Panc1 (cell line): ENCODE measurements around the gene GPR26. TPM values are rescaled to one million over a fixed set of nuclear protein-coding genes. Genes with fewer than 3 reads are reported as not detected.

Experiments used
- ATAC-seq: fragments of 200-7000 bp; cut with Tn5 transposase; 2 replicates; pipeline ENCODE4 v1.9.1; 2020; ENCODE audit warnings: mild to moderate bottlenecking, moderate library complexity
- BruUV-seq: library from RNA; stranded (reverse); fragments of 400-500 nt; replicated peaks from 2 replicates; lab custom pipeline; 2021; lab: Mats Ljungman, UMichigan
- CTCF ChIA-PET: fragments of 300-600 bp; sonication (Branson Sonifier 250); formaldehyde crosslinking; loops from one replicate; lab custom pipeline; 2022; ENCODE audit warnings: antibody characterized with exemption; lab: Charles Lee
- POLR2A ChIA-PET: fragments of 300-600 bp; sonication (Branson Sonifier 250); formaldehyde crosslinking; loops from one replicate; lab custom pipeline; 2022; ENCODE audit warnings: antibody characterized with exemption; lab: Charles Lee
- DNase-seq: peaks from one replicate; pipeline ENCODE4 v3.0.0-alpha.2; 2010; ENCODE audit warnings: low read depth, low spot score
- H3K27ac ChIP-seq: 2 replicates; pipeline ENCODE4 v1.5.1; 2011; ENCODE audit warnings: mild to moderate bottlenecking, low read length, inconsistent platforms
- H3K27me3 ChIP-seq: fragments of 200-500 bp; sonication (Bioruptor generic); 2 replicates; pipeline ENCODE4 v1.6.0; 2014; ENCODE audit warnings: low read length, inconsistent platforms; ENCODE audit not compliant: control insufficient read depth, insufficient read depth
- H3K36me3 ChIP-seq: fragments of 200-500 bp; sonication (Bioruptor generic); 2 replicates; pipeline ENCODE4 v1.5.1; 2014; ENCODE audit warnings: inconsistent platforms, mild to moderate bottlenecking, low read length, moderate library complexity; ENCODE audit not compliant: control insufficient read depth, insufficient read depth
- H3K4me1 ChIP-seq: 2 replicates; pipeline ENCODE4 v1.5.1; 2011; ENCODE audit warnings: inconsistent platforms, mild to moderate bottlenecking, low read length, moderate library complexity; ENCODE audit not compliant: control insufficient read depth, insufficient read depth
- H3K4me3 ChIP-seq, 2 experiments: 2 replicates each; pipeline ENCODE4 v1.5.1; 2011 to 2012; ENCODE audit warnings: low read depth in 2 of 2, low read length in 2 of 2, mild to moderate bottlenecking in 2 of 2, inconsistent platforms in 1 of 2, moderate library complexity in 1 of 2
- H3K9me3 ChIP-seq: fragments of 200-500 bp; sonication (Bioruptor generic); 2 replicates; pipeline ENCODE4 v1.5.1; 2014; ENCODE audit warnings: low read depth, mild to moderate bottlenecking, inconsistent platforms, low read length, moderate library complexity; ENCODE audit not compliant: control insufficient read depth, insufficient read depth
- POLR2AphosphoS5 ChIP-seq: IDR thresholded peaks from 2 replicates; pipeline ENCODE4 v1.6.1; 2012; ENCODE audit warnings: mild to moderate bottlenecking, low read depth, low read length, moderate library complexity
- SIN3A ChIP-seq: IDR thresholded peaks from 2 replicates; pipeline ENCODE4 v1.6.1; 2012; ENCODE audit warnings: low read depth, mild to moderate bottlenecking, low read length, moderate library complexity, borderline replicate concordance; ENCODE audit not compliant: insufficient read depth
- TCF7L2 ChIP-seq: IDR thresholded peaks from 2 replicates; pipeline ENCODE4 v1.6.1; 2011; ENCODE audit warnings: mild to moderate bottlenecking, low read depth, low read length, inconsistent platforms
- in situ Hi-C: cut with HindIII; loops from 2 replicates; pipeline ENCODE4 v1.10.0; 2016; ENCODE audit warnings: low sequenced_read_pairs, low pct_unique_long_range_greater_than_20kb
- intact Hi-C: fragments of 100-400 bp; cut with micrococcal nuclease; formaldehyde crosslinking; loops from one replicate; pipeline ENCODE4 v1.10.0; 2022; ENCODE audit not compliant: unreplicated experiment
- total RNA-seq: library from RNA; stranded (reverse); gene quantifications from one replicate; pipeline ENCODE4 v1.2.1, GENCODE V29; 2021; ENCODE audit not compliant: unreplicated experiment
- TF ChIP-seq, protein P1 (sequence below): fragments of 450-650 bp; IDR thresholded peaks from 2 replicates; pipeline ENCODE4 v1.5.1; 2017; ENCODE audit warnings: mild to moderate bottlenecking
- TF ChIP-seq, protein P2 (sequence below), 2 experiments: IDR thresholded peaks; 2 replicates each; pipeline ENCODE4 v1.6.1; 2011 to 2012; ENCODE audit warnings: low read depth in 2 of 2, control low read depth in 1 of 2, low read length in 1 of 2, mild to moderate bottlenecking in 1 of 2, moderate library complexity in 1 of 2; ENCODE audit not compliant: insufficient read depth in 1 of 2

The GPR26 gene
- total RNA-seq, 1 experiment from 2014 or later = not detected

DNA sequence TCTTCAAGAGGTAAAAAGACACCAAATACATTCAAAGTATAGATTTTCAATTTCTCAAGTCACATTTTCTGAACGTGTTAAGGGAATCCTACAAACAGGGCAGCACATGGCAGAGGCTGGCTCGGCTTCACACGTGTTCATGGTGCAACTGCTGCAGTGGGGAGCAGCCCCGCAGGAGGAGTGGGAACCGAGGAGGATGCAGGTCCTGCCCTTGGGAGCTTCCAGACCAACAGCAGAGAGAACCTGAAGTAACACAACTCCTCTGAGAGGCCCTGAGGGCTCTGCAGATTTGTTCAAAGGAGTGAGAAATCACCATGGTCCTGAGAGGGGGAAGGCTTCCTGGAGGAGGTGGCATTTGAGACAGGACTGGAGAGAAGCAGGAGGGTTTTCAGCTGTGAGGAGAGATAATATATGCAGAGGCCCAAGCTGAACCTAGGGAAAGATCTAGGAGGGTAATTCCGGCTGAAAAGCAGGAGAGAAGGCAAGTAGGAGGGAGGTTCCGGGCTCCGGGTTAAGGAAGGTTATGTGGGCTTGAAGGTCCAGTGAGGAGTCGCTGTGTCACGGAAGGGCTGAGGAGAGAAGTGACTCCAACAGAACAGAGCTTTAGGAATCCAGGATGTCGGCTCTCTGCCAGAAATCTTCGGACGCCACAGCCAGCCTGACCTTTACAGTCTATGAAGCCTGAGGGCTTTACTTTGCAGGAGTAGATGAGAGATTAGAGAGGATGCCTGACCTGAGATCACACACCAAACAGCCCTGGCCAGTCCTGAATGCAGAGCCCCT, 77.5 kb downstream of the GPR26 start:
- BruUV-seq = no TSS peak
- H3K36me3 ChIP-seq = no peaks in the 10 kb centered on the region
- CTCF ChIA-PET = no interaction called here
- H3K9me3 ChIP-seq = no peaks in the 10 kb centered on the region
- H3K27me3 ChIP-seq = 0 out of 2 replicates have a peak, but pooled peaks cover 2% of the 10 kb centered on the region
- H3K27ac ChIP-seq = no peak overlapping the region
- in situ Hi-C loops (no loop called here), intact Hi-C loops (no loop called here)
- POLR2A ChIA-PET = no interaction called here
- no peak overlapping the region for H3K4me3 ChIP-seq
- ATAC-seq (peak; percentile 59), DNase-seq (no peak)
- peaks cover 5% of the 10 kb centered on the region; the same call in 1 of the 2 replicates for H3K4me1 ChIP-seq
- TF ChIP-seq SIN3A (no peak), POLR2AphosphoS5 (no peak), TCF7L2 (no peak)
- TF ChIP-seq, protein P1, sequence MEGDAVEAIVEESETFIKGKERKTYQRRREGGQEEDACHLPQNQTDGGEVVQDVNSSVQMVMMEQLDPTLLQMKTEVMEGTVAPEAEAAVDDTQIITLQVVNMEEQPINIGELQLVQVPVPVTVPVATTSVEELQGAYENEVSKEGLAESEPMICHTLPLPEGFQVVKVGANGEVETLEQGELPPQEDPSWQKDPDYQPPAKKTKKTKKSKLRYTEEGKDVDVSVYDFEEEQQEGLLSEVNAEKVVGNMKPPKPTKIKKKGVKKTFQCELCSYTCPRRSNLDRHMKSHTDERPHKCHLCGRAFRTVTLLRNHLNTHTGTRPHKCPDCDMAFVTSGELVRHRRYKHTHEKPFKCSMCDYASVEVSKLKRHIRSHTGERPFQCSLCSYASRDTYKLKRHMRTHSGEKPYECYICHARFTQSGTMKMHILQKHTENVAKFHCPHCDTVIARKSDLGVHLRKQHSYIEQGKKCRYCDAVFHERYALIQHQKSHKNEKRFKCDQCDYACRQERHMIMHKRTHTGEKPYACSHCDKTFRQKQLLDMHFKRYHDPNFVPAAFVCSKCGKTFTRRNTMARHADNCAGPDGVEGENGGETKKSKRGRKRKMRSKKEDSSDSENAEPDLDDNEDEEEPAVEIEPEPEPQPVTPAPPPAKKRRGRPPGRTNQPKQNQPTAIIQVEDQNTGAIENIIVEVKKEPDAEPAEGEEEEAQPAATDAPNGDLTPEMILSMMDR = no peak
- TF ChIP-seq, protein P2, sequence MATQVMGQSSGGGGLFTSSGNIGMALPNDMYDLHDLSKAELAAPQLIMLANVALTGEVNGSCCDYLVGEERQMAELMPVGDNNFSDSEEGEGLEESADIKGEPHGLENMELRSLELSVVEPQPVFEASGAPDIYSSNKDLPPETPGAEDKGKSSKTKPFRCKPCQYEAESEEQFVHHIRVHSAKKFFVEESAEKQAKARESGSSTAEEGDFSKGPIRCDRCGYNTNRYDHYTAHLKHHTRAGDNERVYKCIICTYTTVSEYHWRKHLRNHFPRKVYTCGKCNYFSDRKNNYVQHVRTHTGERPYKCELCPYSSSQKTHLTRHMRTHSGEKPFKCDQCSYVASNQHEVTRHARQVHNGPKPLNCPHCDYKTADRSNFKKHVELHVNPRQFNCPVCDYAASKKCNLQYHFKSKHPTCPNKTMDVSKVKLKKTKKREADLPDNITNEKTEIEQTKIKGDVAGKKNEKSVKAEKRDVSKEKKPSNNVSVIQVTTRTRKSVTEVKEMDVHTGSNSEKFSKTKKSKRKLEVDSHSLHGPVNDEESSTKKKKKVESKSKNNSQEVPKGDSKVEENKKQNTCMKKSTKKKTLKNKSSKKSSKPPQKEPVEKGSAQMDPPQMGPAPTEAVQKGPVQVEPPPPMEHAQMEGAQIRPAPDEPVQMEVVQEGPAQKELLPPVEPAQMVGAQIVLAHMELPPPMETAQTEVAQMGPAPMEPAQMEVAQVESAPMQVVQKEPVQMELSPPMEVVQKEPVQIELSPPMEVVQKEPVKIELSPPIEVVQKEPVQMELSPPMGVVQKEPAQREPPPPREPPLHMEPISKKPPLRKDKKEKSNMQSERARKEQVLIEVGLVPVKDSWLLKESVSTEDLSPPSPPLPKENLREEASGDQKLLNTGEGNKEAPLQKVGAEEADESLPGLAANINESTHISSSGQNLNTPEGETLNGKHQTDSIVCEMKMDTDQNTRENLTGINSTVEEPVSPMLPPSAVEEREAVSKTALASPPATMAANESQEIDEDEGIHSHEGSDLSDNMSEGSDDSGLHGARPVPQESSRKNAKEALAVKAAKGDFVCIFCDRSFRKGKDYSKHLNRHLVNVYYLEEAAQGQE (IDR thresholded peaks at IDR 0.05; ENCODE audit: insufficient read depth in 1 of 2, low read depth in 2 of 2, low read length in 1 of 2) = no peak

DNA sequence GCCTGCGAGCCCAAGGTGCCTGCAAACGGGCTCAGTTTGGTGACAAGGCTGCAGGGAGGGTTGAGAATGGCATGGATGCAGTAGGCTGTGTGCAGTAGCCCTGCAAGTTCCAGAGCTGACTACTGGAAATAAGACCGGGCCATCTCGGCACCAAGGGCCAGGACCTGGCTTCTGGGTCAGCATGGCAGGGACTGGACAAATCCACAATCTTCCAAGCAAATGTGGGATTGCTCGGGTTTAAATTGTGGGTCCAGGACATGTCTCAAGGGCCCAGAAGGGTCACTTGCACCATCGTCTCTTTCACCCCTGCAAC, 78.0 kb downstream of the GPR26 start:
- Histone ChIP-seq H3K27ac (no peak overlapping the region), H3K4me1 (peaks cover 5% of the 10 kb centered on the region; the same call in 1 of the 2 replicates), H3K9me3 (no peaks in the 10 kb centered on the region), H3K27me3 (0 out of 2 replicates have a peak, but pooled peaks cover 2% of the 10 kb centered on the region), H3K36me3 (no peaks in the 10 kb centered on the region), H3K4me3 (no peak overlapping the region)
- TF ChIP-seq, protein P1 = no peak
- no peak for TF ChIP-seq POLR2AphosphoS5
- no peak for TF ChIP-seq TCF7L2
- no peak for TF ChIP-seq SIN3A
- TF ChIP-seq, protein P2 (IDR thresholded peaks at IDR 0.05; ENCODE audit: insufficient read depth in 1 of 2, low read depth in 2 of 2, low read length in 1 of 2) = no peak
- intact Hi-C loops (no loop called here), in situ Hi-C loops (no loop called here)
- DNase-seq (no peak), ATAC-seq (no peak)
- POLR2A ChIA-PET = no interaction called here
- CTCF ChIA-PET = no interaction called here
- no TSS peak for BruUV-seq
